K562 treated with DMSO at 1 percent for 12 hours (cell line): Measurements from ENCODE around the gene TRPM8. TPM values are rescaled to one million over a fixed set of nuclear protein-coding genes. Genes with fewer than 3 reads are reported as not detected.

ENCODE experiments used
- total RNA-seq: library from RNA; unstranded; fragments of 300-600 nt; gene quantifications from 2 replicates; pipeline ENCODE4 v1.2.3, GENCODE V29; 2022; ENCODE audit not compliant: insufficient read depth

Gene TRPM8
- not detected in 2 replicates for total RNA-seq

DNA sequence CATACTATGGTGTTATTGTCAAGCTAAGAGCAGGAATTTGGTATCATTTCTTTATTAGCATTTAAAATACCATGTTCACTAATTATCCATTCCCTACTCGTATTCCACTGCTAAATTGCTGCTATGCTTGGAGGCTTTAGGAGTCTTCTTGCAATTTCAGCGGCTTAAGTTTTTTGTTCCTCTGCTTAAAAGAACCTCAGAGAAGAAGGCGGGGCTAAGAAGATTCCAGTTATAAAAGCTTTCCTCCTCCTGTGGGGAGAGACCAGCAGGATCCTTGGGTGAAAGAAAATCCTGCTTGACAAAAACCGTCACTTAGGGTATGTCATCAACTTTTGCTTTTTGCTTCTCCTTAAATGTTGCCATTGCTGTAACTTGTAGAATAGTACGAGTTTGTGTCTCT lies at the start of gene TRPM8:
TSS of gene TRPM8 (plus strand) at position 258 of the 400 bp plus-strand sequence. CDS start 9,165 bp downstream, outside the sequence.

DNA sequence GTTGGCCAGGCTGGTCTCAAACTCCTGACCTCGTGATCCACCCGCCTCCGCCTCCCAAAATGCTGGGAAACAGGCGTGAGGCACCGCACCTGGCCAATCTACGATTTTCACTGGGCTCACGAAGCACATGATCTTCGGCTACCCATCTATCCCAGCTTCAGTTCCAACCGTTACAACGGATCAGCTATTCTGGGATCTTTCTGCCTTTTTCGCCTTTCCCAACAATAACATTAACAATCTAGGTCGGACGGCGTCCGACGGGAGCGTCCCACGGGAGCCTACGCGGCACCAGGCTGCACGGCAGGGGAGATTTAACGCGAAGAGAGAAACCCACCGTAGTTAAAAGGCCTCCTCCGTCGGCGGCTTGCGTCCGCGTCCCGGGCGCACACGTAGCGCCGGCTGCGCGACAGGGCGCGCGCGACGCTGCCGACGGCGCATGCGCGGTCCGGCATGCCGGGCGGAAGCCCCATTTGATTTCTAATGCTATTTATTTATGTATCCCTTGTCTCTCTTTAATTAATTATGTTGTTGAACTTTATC lies 49.1 kb upstream of the TRPM8 start, which contains the start of gene MSL3B:
TSS of gene MSL3B (minus strand) at position 394 of the 540 bp plus-strand sequence.

DNA sequence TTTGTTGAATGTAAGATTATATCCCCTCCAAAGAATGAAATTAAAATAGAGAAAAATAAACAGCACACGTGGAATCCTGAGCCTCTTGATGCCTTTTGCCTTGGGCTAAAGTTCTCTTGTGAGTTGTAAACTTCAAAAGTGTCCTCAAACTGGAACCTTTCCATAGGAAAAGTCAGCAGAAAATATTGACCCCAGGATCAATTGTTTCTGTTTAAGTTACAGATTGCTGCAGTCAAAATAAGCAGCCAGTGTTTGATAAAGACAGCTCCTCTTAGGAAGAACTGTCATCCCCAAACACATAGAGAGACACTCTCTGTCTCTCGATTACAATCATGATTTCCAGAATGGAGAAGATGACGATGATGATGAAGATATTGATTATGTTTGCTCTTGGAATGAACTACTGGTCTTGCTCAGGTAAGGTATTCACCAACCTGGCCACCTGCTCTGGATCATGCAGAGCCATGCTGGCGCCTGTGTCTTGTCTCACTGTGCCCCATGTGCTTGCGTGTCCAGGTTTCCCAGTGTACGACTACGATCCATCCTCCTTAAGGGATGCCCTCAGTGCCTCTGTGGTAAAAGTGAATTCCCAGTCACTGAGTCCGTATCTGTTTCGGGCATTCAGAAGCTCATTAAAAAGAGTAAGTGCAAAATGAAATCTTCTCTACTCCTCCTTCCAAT lies 133.4 kb downstream of the TRPM8 start, which contains the start of gene SPP2:
TSS of gene SPP2 (plus strand) at position 248 of the 681 bp plus-strand sequence. CDS start at position 333, 85 bp downstream.

Other genes with a start within 250 kb of the TRPM8 start
- not detected in 2 replicates for gene UGT1A9, start 245.5 kb upstream of the TRPM8 start, total RNA-seq
- not detected in 2 replicates for gene UGT1A7, start 235.5 kb upstream of the TRPM8 start, total RNA-seq
- not detected in 2 replicates for gene UGT1A6, start 224.5 kb upstream of the TRPM8 start, total RNA-seq
- not detected in 2 replicates for gene UGT1A5, start 204.5 kb upstream of the TRPM8 start, total RNA-seq
- gene UGT1A4, start 198.6 kb upstream of the TRPM8 start, total RNA-seq, result not detected in 2 replicates
- gene UGT1A3, start 188.3 kb upstream of the TRPM8 start, total RNA-seq, result not detected in 2 replicates
- gene UGT1A1, start 157.1 kb upstream of the TRPM8 start, total RNA-seq, result not detected in 2 replicates
- not detected in 2 replicates for gene MROH2A, start 139.0 kb upstream of the TRPM8 start, total RNA-seq
- gene HJURP, start 62.8 kb upstream of the TRPM8 start, total RNA-seq, result 13.3 and 29.6 TPM in 2 replicates
- not detected in 2 replicates for gene SPP2, start 133.3 kb downstream of the TRPM8 start, total RNA-seq